ENCODE data around the gene PSMC3IP.
"Not testable (repeated sequence)": the region's sequence is repeated elsewhere in the genome, so short reads cannot be mapped to it uniquely, and the experiment has no call there.

The PSMC3IP gene

GRCh38 chr17:42559075-42559474 is 18.5 kb downstream of the PSMC3IP start:
- DNase-seq, result peak; percentile 12

DNA sequence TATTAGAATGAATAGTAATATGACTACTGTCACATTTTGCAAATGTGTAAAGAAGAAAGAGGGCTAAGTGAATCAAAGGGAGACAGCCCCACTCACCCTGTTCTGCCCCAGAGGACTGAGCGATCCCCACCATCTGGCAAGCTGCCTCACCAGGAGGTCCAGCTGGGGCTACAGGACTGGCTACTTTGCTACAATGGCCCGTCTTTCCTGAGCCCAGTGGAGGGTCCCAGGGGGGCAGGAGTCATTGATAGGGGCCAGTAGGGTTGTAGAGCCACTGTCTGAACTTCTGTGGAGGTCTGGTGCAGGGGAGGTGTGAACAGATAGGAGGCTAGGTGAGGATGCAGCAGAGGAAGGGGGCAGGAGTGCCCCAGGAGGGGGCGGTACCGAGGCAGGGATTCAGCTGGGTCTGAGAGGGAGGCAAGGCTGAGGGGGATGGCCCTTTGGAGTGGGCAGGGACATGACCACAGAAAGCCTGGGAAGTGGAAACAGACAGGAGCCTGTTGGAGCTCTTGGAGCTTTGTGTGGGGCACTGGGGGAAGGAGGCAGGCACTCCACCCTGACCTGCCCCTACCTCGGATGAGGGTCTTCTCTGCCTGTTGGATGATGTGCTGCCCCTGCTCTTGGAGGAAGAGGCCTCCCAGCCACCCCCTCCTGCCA is 21.4 kb downstream of the PSMC3IP start:
- DNase-seq, result not testable (repeated sequence)

DNA sequence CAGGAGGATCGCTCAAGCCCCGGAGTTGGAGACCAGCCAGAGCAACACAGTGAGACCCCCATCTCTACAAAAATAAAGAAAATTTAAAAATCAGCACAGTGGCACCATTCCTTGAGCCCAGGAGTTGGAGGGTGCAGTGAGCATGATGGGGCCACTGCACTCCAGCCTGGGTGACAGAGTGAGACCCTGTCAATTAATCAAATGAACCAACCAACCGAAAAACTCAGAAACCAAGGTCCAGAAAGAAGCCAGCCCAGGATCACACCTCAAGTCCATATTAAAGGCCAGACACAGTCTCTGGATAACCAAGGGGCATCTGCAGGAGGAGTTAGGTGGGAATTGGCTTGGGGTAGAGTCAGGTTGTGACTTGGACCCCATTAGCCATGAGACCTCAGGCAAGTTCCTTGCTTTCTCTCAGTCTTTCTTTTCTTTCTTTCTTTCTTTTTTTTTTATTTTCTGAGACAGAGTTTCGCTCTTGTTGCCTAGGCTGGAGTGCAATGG is 22.4 kb downstream of the PSMC3IP start:
- no peak for DNase-seq

DNA sequence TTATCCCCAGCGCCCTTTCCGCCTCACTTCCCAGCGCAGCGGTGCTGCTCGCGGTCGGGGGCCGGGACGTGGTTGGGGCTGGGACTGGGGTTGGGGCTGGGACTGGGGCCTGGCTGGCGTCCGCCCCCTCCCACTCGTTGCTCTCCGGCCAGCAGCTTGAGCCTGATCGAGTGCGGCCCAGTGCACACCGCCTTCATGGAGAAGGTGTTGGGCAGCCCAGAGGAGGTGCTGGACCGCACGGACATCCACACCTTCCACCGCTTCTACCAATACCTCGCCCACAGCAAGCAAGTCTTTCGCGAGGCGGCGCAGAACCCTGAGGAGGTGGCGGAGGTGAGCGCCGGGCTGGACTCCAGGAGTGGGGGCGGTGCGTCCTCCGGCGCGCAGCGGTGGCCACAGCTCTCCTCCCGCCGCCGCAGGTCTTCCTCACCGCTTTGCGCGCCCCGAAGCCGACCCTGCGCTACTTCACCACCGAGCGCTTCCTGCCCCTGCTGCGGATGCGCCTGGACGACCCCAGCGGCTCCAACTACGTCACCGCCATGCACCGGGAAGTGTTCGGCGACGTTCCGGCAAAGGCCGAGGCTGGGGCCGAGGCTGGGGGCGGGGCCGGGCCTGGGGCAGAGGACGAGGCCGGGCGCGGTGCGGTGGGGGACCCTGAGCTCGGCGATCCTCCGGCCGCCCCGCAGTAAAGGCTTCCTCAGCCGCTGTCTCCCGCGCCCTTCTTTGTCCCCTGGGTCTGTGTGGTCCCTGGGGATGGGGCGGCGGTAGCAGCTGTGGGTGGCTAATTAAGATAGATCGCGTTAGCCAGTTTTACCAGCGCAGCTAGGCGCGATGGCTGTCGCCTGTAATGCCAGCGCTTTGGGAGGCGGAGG is 23.0 kb downstream of the PSMC3IP start:
- no peak for DNase-seq

DNA sequence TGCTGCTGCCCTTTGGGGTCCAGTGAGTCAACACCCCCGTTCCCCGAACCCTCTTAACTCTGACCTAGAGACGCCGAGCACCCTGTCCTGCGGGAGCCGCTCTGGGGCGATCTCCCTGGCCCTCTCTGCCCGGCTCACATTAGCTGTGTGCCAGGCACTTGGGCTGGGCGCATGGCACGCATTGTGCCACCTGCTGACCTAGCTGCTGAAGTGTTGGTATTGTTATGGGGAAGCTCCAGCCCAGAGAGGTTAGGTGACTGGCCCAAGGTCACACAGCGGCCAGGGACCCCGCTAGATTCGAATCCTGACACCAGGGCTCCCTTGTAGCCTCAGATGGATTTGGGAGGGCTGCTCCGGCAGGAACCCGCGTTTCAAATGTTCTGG is 23.7 kb downstream of the PSMC3IP start:
- DNase-seq, result no peak

- DNase-seq, result no peak
These were observed 24.2 kb downstream of the PSMC3IP start for GRCh38 chr17:42553161-42553818.

- not testable (repeated sequence) for DNase-seq
These were observed 24.8 kb downstream of the PSMC3IP start, which contains the start of gene HSD17B1 for GRCh38 chr17:42552736-42553135. HSD17B1 (plus strand) TSS chr17:42552923; CDS start chr17:42552934, 11 bp downstream.

DNA sequence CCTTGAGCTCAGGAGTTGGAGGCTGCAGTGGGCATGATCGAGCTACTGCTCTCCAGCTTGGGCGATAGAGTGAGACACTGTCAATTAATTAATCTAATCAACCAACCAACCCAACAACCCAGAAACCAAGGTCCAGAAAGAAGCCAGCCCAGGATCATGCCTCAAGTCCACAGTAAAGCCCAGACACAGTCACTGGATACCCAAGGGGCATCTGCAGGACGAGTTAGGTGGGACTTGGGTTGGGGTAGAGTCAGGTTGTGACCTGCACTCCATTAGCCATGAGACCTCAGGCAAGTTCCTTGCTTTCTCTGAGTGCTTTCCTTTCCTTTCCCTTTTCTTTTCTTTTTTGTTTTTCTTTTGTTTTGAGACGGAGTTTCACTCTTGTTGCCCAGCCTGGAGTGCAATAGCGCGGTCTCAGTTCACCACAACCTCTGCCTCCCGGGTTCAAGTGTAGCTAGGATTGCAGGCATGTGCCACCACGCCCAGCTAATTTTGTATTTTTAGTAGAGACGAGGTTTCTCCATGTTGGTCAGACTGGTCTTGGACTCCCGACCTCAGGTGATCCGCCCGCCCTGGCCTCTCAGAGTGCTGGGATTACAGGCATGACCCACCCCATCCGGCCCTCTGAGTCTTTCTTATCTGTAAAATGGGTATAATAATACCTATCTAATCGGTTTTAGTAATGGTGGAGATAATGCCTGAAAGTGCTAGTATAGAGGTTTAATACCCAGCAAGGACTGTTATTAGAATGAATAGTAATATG is 28.4 kb downstream of the PSMC3IP start:
- no peak for DNase-seq

DNA sequence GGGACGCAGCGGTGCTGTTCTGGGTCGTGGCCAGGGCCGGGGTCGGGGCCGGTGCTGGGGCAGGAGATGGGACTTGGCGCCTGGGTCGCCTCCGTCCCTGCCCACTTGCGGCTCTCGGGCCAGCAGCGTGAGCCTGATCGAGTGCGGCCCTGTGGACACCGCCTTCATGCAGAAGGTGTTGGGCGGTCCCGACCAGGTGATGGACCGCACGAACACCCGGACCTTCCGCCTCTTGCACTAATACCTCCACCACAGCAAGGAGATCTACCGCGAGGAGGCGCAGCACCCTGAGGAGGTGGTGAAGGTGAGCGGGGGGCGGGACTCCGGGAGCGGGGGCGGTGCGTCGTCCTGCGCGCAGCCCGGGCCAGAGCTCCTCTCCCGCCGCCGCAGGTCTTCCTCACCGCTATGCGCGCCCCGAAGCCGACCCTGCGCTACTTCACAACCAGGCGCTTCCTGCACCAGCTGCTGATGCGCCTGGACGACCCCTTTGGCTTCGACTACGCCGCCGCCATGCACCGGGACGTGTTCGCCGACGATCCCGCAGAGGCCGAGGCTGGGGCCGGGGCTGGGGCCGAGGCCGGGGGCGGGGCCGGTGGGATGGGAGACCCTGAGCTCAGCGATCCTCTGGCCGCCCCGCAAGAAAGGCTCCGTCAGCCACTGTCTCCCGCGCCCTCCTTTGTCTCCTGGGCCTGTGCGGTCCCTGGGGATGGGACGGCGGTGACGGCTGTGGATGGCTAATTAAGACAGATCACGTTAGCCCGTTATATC is 29.3 kb downstream of the PSMC3IP start:
- peak; percentile 37 for DNase-seq

DNA sequence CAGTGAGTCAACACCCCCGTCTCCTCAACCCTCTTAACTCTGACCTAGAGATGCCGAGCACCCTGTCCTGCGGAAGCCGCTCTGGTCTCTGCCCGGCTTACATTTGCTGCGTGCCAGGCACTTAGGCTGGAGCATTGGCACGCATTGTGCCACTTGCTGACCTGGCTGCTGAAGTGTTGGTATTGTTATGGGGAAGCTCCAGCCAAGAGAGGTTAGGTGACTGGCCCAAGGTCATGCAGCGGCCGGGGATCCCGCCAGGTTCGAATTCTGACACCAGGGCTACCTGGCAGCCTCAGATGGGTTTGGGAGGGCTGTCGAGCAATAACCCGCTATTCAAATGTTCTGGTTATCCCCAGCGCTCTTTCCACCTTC is 29.8 kb downstream of the PSMC3IP start:
- no peak for DNase-seq

- no peak for DNase-seq
These were observed 30.5 kb downstream of the PSMC3IP start for GRCh38 chr17:42547001-42547461.

DNA sequence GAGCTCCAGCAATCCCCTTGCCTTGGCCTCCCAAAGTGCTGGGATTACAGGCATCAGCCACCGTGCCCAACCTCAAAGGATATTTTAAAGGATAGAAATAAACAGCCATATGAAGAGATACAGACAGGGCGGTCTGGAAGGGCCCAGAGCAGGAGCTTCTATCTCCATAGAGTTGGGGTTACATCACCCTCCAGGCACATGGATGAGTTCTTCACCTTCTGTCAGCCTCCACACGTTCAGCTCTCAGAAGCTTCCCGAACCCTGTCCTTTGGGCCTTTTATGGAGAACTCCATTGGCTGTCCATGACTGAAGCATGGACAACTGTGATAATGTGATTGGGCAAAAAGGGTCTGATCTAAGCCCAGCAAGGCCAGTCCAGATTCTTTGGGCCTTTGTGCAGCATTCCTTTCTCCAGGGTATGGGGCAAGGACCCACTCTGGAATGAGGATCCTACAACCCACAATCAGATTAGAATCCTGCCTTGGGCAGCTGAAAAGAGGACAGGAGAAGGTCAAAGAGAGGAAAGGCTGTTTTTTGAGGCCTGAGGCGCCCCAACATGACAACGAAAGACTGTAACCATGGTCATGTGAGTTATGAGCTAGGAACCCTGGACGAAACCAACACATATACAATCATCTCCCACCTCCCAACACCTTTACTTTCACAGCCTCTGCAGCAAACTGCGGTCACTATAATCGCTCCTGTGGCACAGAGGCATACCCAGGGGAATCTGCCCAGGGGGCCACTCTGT is 31.6 kb downstream of the PSMC3IP start:
- DNase-seq, result not testable (repeated sequence)

- DNase-seq, result no peak
These were observed 32.6 kb downstream of the PSMC3IP start for GRCh38 chr17:42544874-42545283.

GRCh38 chr17:42543190-42544079 is 34.1 kb downstream of the PSMC3IP start:
- DNase-seq, result no peak

- no peak for DNase-seq
These were observed 36.3 kb downstream of the PSMC3IP start for GRCh38 chr17:42541041-42541833.

- DNase-seq, result not testable (repeated sequence)
These were observed 37.0 kb downstream of the PSMC3IP start for GRCh38 chr17:42540558-42540957.

DNA sequence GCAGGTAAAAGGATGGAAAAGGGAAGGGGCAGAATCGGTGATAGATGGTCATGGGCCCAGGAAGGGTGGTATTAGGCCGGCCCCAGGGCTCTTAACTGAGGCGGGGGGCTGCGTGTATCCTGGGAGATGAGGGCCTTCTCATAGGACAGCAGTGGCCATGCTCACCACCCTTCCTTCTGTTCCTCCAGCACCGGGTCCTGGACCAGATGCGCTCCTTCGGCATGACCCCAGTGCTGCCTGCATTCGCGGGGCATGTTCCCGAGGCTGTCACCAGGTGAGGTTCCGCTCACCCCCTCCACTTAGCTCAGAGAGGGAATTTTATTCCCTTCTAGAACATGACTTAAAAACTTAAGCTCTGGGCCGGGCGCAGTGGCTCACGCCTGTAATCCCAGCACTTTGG is 39.0 kb downstream of the PSMC3IP start:
- DNase-seq, result no peak

DNA sequence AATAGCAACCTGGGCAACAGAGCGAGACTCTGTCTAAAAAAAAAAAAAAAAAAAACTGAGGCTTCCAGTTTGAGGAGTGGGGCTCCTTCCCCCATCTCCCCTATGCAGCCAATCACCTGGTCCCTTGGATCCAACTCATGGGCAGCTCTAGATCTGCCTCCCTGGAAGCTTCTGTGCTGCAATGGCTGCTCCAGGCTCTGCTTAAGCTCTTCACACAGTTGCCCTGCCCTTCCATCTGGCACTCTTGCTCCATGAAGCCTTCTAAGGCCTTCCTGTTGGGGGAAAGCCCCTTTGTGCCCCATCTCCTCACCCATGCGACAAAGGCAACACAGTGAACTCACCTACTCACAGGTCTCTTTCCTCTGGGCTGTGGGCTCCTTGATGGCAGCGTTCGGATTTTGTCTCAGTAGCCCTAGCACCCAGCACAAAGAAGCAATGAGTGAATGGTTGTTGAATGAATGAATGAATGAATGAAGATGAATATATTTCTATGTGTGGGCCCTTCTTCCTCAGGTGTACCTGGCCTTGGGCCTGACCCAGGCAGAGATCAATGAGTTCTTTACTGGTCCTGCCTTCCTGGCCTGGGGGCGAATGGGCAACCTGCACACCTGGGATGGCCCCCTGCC is 39.6 kb downstream of the PSMC3IP start:
- no peak for DNase-seq

All from NCI-H2029 treated with DMSO at 0.1 percent for 48 hours (cell line).